ENCODE results near the gene METTL1. TPM values are rescaled to one million over a fixed set of nuclear protein-coding genes. Genes with fewer than 3 reads are reported as not detected.

The METTL1 gene
- total RNA-seq, 1 donor from 2014 or later, result 26.8 TPM

DNA sequence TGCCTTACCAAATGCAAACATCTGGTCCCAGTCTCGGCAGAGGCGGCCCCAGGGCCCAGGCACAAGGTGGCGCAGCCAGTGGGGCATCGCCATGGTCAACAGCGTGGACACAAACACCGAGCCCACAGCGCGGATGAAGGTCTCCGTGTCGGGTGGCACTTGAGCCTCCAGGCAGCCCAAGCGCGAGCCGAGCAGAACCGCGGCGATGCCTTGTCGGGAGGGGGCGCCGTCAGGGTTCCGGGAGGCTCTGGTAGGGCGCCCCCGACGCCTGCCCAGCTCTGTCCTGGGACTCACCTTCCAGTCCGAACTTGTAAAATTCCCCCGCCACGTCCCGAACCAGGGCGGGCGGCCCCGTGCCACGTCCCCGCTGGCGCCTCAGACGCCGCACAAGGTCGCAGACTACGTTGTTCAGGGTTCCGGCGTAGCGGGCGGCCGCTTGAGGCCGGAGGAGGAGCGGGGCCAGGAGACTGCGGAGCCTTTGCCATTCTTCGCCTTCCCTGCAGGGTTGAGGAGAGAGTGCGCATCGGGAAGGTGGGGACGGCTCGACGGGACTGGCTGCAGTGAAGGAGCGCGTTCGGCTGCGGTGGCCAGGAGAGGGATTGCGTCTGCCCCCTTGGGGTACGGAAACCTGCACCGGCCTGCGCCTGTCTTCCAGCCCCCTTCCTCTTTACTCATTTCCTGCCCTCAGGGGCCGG is 6.8 kb downstream of the METTL1 start:
- no peak for DNase-seq (ENCODE audit: low spot score)
- TF ChIP-seq, protein P1, sequence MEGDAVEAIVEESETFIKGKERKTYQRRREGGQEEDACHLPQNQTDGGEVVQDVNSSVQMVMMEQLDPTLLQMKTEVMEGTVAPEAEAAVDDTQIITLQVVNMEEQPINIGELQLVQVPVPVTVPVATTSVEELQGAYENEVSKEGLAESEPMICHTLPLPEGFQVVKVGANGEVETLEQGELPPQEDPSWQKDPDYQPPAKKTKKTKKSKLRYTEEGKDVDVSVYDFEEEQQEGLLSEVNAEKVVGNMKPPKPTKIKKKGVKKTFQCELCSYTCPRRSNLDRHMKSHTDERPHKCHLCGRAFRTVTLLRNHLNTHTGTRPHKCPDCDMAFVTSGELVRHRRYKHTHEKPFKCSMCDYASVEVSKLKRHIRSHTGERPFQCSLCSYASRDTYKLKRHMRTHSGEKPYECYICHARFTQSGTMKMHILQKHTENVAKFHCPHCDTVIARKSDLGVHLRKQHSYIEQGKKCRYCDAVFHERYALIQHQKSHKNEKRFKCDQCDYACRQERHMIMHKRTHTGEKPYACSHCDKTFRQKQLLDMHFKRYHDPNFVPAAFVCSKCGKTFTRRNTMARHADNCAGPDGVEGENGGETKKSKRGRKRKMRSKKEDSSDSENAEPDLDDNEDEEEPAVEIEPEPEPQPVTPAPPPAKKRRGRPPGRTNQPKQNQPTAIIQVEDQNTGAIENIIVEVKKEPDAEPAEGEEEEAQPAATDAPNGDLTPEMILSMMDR (IDR thresholded peaks at IDR 0.05), result peak; percentile 75
- Mint-ChIP-seq H3K4me3 (ENCODE audit: unreplicated experiment) (peak overlapping the region; percentile 71), H3K36me3 (ENCODE audit: low read depth) (peaks cover 17% of the 10 kb centered on the region), H3K9me3 (ENCODE audit: low read depth) (no peaks in the 10 kb centered on the region), H3K27me3 (ENCODE audit: low read depth) (peaks cover 34% of the 10 kb centered on the region), H3K4me1 (ENCODE audit: low read depth) (peaks cover 26% of the 10 kb centered on the region), H3K27ac (ENCODE audit: unreplicated experiment) (no peak overlapping the region)

DNA sequence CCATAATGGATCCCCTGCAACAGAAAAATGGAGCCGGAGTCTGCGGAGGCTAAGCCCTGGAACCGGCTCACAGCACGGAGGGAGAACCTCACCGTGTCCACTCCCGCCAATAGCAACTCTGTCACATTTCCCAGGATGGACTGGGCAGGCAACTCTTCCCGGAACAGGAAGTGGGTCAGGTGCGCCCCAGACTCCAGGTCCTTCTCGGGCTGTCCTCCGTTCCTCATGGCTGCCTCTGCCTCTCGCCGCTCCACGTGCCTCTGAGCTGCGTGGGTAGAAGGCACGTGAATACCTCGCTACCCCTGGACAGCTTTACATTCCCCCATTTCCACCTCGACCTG is 7.3 kb downstream of the METTL1 start:
- H3K4me3 Mint-ChIP-seq (ENCODE audit: unreplicated experiment), result peak overlapping the region; percentile 71

GRCh38 chr12:57763881-57764661 is 7.8 kb downstream of the METTL1 start:
- Mint-ChIP-seq H3K36me3 (ENCODE audit: low read depth) (peaks cover 12% of the 10 kb centered on the region), H3K4me1 (ENCODE audit: low read depth) (peaks cover 26% of the 10 kb centered on the region), H3K9me3 (ENCODE audit: low read depth) (no peaks in the 10 kb centered on the region), H3K27ac (ENCODE audit: unreplicated experiment) (no peak overlapping the region), H3K4me3 (ENCODE audit: unreplicated experiment) (no peak overlapping the region), H3K27me3 (ENCODE audit: low read depth) (peaks cover 34% of the 10 kb centered on the region)
- no peak for DNase-seq (ENCODE audit: low spot score)
- TF ChIP-seq, protein P1 (IDR thresholded peaks at IDR 0.05), result no peak

More for the DNA sequence above, 7.3 kb downstream of the METTL1 start:
- TF ChIP-seq, protein P1 (IDR thresholded peaks at IDR 0.05), result no peak
- Mint-ChIP-seq H3K4me1 (ENCODE audit: low read depth) (peaks cover 26% of the 10 kb centered on the region), H3K27ac (ENCODE audit: unreplicated experiment) (no peak overlapping the region), H3K36me3 (ENCODE audit: low read depth) (peaks cover 13% of the 10 kb centered on the region), H3K27me3 (ENCODE audit: low read depth) (peaks cover 34% of the 10 kb centered on the region), H3K9me3 (ENCODE audit: low read depth) (no peaks in the 10 kb centered on the region)
- no peak for DNase-seq (ENCODE audit: low spot score)

- peaks cover 34% of the 10 kb centered on the region for H3K27me3 Mint-ChIP-seq (ENCODE audit: low read depth)
Measured at GRCh38 chr12:57762463-57762862, 9.4 kb downstream of the METTL1 start.

DNA sequence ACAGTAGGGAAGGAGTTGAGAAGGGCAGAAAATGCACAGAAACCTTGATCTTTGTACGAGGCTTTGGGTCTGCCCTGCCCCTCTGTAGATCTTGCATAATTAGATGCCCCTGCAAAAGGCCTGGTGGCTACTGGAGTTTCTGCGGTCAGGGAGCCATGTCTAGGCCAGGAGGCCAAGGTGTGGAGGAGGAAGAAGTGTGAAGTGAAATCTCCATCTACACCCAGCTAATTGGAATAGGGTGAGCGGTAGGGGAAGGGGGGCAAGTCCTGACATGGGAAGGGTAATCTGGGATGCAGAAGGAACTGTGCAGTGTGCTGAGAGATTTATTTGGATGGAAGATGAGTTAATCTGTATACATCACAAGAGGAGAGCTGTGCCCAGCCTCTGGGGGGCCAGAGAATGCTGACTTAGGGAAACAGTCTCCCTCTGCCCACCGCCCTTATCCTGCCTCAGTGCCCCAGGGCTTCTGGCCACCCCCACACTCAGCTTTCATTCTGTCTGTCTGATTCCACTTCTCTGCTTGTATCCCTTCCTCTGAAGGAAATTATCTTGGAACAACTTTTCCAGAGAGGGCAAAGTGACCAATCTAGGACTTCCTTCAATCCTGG is 10.4 kb downstream of the METTL1 start:
- H3K4me3 Mint-ChIP-seq (ENCODE audit: unreplicated experiment), result no peak overlapping the region
- peaks cover 25% of the 10 kb centered on the region for H3K4me1 Mint-ChIP-seq (ENCODE audit: low read depth)
- H3K27ac Mint-ChIP-seq (ENCODE audit: unreplicated experiment), result no peak overlapping the region
- TF ChIP-seq, protein P1 (IDR thresholded peaks at IDR 0.05), result no peak
- peaks cover 15% of the 10 kb centered on the region for H3K36me3 Mint-ChIP-seq (ENCODE audit: low read depth)
- no peaks in the 10 kb centered on the region for H3K9me3 Mint-ChIP-seq (ENCODE audit: low read depth)
- no peak for DNase-seq (ENCODE audit: low spot score)
- peaks cover 32% of the 10 kb centered on the region for H3K27me3 Mint-ChIP-seq (ENCODE audit: low read depth)

More at GRCh38 chr12:57762463-57762862, 9.4 kb downstream of the METTL1 start:
- Mint-ChIP-seq H3K9me3 (ENCODE audit: low read depth) (no peaks in the 10 kb centered on the region), H3K4me3 (ENCODE audit: unreplicated experiment) (no peak overlapping the region), H3K4me1 (ENCODE audit: low read depth) (peaks cover 26% of the 10 kb centered on the region), H3K27ac (ENCODE audit: unreplicated experiment) (no peak overlapping the region), H3K36me3 (ENCODE audit: low read depth) (peaks cover 11% of the 10 kb centered on the region)
- no peak for DNase-seq (ENCODE audit: low spot score)
- TF ChIP-seq, protein P1 (IDR thresholded peaks at IDR 0.05), result no peak
